Activated CD8-positive, alpha-beta T cell treated with anti-CD3 and anti-CD28 coated beads for 36 hours (primary cell): ENCODE measurements around the gene CDKN1C. TPM values are rescaled to one million over a fixed set of nuclear protein-coding genes. Genes with fewer than 3 reads are reported as not detected.
A peak's percentile ranks its signal among the peaks of the same experiment; 100 is the strongest.

ENCODE experiments used
- ATAC-seq: fragments of 200-7000 bp; cut with Tn5 transposase; one replicate; pipeline ENCODE4 v1.10.0; 2021; ENCODE audit warnings: mild to moderate bottlenecking, moderate library complexity
- CTCF ChIA-PET: fragments of 350-600 bp; sonication (Branson Sonifier 250); formaldehyde crosslinking; loops from one replicate; lab custom pipeline; 2021; ENCODE audit warnings: antibody characterized with exemption; lab: Charles Lee
- POLR2A ChIA-PET: fragments of 350-600 bp; sonication (Branson Sonifier 250); formaldehyde crosslinking; loops from one replicate; lab custom pipeline; 2021; ENCODE audit warnings: antibody characterized with exemption; lab: Charles Lee
- DNase-seq: peaks from one replicate; pipeline ENCODE4 v3.0.0-alpha.2; 2020
- H3K27ac Mint-ChIP-seq: one replicate; pipeline ENCODE4 v1.8.0; 2021; ENCODE audit warnings: mild to moderate bottlenecking, mixed read lengths
- H3K27me3 Mint-ChIP-seq: one replicate; pipeline ENCODE4 v1.8.0; 2021; ENCODE audit warnings: mixed read lengths
- H3K36me3 Mint-ChIP-seq: one replicate; pipeline ENCODE4 v1.8.0; 2021; ENCODE audit warnings: low read depth, mixed read lengths
- H3K4me1 Mint-ChIP-seq: one replicate; pipeline ENCODE4 v1.8.0; 2021; ENCODE audit warnings: low read depth, mixed read lengths
- H3K4me3 Mint-ChIP-seq: one replicate; pipeline ENCODE4 v1.8.0; 2021; ENCODE audit warnings: mild to moderate bottlenecking, moderate library complexity, mixed read lengths
- H3K9me3 Mint-ChIP-seq: one replicate; pipeline ENCODE4 v1.8.0; 2021; ENCODE audit warnings: mixed read lengths
- intact Hi-C: fragments of 100-400 bp; cut with micrococcal nuclease; formaldehyde crosslinking; loops from one replicate; pipeline ENCODE4 v1.10.0; 2022
- total RNA-seq, 2 experiments: library from RNA; stranded (reverse); gene quantifications; one replicate each; pipeline ENCODE4 v1.2.3, GENCODE V29; 2021
- TF ChIP-seq, protein P1 (sequence below): fragments of 200-600 bp; IDR thresholded peaks from one replicate; pipeline ENCODE4 v1.8.0; 2022; ENCODE audit warnings: antibody characterized with exemption, mild to moderate bottlenecking

The CDKN1C gene
- total RNA-seq, 2 experiments from 2014 or later: 1.6 TPM

DNA sequence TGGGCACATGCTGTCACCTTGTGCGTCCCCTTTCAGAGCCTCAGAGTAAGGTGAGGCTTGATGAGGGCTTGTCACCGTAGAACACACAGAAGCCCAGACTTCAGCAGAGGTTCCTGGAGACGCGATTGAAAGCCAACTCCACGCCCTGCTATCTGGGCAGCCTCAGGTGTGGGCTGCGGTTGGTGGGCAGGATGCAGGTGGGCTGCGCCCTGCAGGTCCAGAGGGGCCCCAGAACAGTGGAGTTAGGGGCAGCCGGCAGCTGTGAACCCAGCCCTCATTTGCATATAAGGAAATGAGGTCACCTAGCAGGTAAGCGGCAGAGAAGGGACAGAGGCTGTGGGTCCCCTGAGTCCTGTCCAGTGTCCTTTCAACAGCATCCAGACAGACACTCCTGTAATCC, 28.2 kb upstream of the CDKN1C start:
- TF ChIP-seq, protein P1, sequence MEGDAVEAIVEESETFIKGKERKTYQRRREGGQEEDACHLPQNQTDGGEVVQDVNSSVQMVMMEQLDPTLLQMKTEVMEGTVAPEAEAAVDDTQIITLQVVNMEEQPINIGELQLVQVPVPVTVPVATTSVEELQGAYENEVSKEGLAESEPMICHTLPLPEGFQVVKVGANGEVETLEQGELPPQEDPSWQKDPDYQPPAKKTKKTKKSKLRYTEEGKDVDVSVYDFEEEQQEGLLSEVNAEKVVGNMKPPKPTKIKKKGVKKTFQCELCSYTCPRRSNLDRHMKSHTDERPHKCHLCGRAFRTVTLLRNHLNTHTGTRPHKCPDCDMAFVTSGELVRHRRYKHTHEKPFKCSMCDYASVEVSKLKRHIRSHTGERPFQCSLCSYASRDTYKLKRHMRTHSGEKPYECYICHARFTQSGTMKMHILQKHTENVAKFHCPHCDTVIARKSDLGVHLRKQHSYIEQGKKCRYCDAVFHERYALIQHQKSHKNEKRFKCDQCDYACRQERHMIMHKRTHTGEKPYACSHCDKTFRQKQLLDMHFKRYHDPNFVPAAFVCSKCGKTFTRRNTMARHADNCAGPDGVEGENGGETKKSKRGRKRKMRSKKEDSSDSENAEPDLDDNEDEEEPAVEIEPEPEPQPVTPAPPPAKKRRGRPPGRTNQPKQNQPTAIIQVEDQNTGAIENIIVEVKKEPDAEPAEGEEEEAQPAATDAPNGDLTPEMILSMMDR: no peak
- intact Hi-C loops: no loop called here
- H3K4me1 Mint-ChIP-seq: peaks cover 7% of the 10 kb centered on the region
- DNase-seq: no peak
- H3K27me3 Mint-ChIP-seq: no peaks in the 10 kb centered on the region
- ChIA-PET CTCF (interaction anchor here (1.1 kb wide), 1 partner anchor 23 kb away, joined by 3 read pairs; no protein-coding TSS in a partner anchor), POLR2A (interaction anchor here (1.0 kb wide), 1 partner anchor 14 kb away, joined by 3 read pairs; no protein-coding TSS in a partner anchor)
- no peaks in the 10 kb centered on the region for H3K9me3 Mint-ChIP-seq
- H3K36me3 Mint-ChIP-seq: no peaks in the 10 kb centered on the region
- no peak overlapping the region for H3K27ac Mint-ChIP-seq
- ATAC-seq: peak; percentile 34
- H3K4me3 Mint-ChIP-seq: no peak overlapping the region

DNA sequence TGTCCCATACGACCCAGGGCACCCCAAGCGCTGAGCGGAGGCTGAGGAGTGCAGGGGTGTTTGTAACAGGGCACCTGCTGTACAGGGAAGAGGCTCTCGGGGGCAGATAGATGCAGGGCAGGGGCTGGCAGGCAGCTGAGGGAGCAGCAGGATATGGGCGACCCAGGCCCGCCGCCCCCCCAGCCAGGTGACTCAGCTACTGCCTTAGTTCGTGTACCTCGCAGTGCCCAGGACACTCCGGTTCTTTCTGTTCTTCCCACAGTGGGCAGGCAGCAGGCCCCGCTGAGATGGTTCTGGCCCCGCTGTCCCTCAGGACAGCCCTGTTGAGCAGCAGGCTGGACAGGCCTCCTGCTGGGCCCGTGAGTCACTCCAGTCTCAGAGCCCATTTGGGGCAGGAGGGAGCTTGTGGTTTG, 27.4 kb upstream of the CDKN1C start:
- Mint-ChIP-seq H3K27ac (no peak overlapping the region), H3K36me3 (no peaks in the 10 kb centered on the region), H3K27me3 (no peaks in the 10 kb centered on the region), H3K9me3 (no peaks in the 10 kb centered on the region), H3K4me3 (no peak overlapping the region), H3K4me1 (peaks cover 7% of the 10 kb centered on the region)
- DNase-seq (no peak), ATAC-seq (no peak)
- TF ChIP-seq, protein P1: no peak
- CTCF ChIA-PET: interaction anchor here (1.1 kb wide), 1 partner anchor 22 kb away, joined by 3 read pairs; no protein-coding TSS in a partner anchor
- intact Hi-C loops: no loop called here
- POLR2A ChIA-PET: interaction anchor here (1.0 kb wide), 1 partner anchor 15 kb away, joined by 3 read pairs; no protein-coding TSS in a partner anchor

DNA sequence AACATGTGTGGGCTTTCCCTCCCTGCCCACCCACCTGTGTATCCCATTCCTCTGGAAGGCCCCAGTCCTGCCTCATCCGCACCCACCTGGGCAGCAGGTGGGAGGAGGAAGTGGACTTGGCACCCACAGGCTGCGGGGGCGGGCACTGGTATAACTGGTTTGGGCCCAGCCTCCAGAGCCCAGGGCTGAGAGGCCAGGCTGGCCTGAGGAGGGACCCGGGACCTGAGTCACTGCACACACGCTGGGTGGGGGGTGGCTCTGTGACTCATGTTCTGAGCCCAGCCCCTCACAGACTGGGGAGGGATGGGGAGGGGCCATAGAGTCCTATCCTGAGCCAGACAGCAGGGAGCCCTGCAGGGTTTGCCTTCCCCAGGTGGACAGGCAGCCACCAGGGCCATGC, 26.9 kb upstream of the CDKN1C start:
- ATAC-seq: peak; percentile 53
- Mint-ChIP-seq H3K9me3 (no peaks in the 10 kb centered on the region), H3K27me3 (no peaks in the 10 kb centered on the region), H3K4me3 (no peak overlapping the region), H3K36me3 (no peaks in the 10 kb centered on the region), H3K4me1 (peaks cover 7% of the 10 kb centered on the region), H3K27ac (no peak overlapping the region)
- CTCF ChIA-PET: interaction anchor here (1.1 to 1.8 kb wide), 2 partner anchors 21 to 179 kb away, joined by 3 to 5 read pairs; no protein-coding TSS in a partner anchor
- intact Hi-C loops: no loop called here
- TF ChIP-seq, protein P1: no peak
- DNase-seq: no peak
- POLR2A ChIA-PET: no interaction called here

DNA sequence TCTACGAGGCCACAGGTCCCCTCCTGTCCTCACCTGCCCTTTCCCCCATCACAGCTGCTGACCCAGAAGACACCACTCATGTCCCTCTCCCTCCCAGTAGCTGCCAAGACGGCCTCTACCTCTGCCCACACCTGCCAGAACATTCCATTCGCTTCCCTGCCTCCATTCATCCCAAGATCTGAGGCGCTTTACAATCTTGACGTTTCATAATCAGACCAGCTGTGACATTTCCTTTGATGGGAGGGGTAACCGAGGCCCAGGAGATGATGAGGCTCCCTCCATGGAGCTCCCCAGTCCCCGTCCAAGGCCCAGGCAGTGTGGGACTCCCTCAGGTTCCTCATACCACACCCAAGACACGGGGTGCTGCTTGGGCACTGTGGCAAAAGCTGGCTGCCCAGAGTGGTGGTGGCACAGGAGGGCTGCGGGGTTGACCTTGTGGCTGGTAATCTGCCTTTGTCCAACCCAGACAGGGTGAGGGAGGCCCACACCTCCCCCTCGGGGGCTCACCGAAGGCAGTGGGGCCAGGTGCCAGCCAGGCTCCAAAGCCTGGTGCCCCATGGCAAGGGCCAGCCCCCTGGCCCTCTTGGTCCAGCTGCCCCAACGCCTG, 26.3 kb upstream of the CDKN1C start:
- Mint-ChIP-seq H3K27ac (no peak overlapping the region), H3K27me3 (no peaks in the 10 kb centered on the region), H3K9me3 (no peaks in the 10 kb centered on the region), H3K36me3 (no peaks in the 10 kb centered on the region), H3K4me3 (no peak overlapping the region), H3K4me1 (peaks cover 7% of the 10 kb centered on the region)
- no peak for DNase-seq
- no peak for ATAC-seq
- POLR2A ChIA-PET: no interaction called here
- CTCF ChIA-PET: interaction anchor here (0.7 to 1.8 kb wide), 2 partner anchors 19 to 180 kb away, joined by 3 to 5 read pairs; no protein-coding TSS in a partner anchor
- intact Hi-C loops: no loop called here
- TF ChIP-seq, protein P1: no peak
